CD14-positive monocyte (primary cell): ENCODE data around the gene PTPRO. TPM values are rescaled to one million over a fixed set of nuclear protein-coding genes. Genes with fewer than 3 reads are reported as not detected.

Experiments used
- DNase-seq, 3 donors: peaks; one replicate each; pipeline ENCODE4 v3.0.0-alpha.2; 2011 to 2022
- H2AFZ ChIP-seq: 2 replicates; pipeline ENCODE4 v1.6.0; 2012; ENCODE audit warnings: mild to moderate bottlenecking, low read depth, low read length, inconsistent platforms; ENCODE audit not compliant: insufficient read depth, poor library complexity, severe bottlenecking
- H3K27ac ChIP-seq, 2 donors: 1 replicate in 1 of 2; 2 replicates in 1 of 2; pipeline ENCODE4 v1.5.1; 2012 to 2013; ENCODE audit warnings: low read length in 2 of 2, control low read depth in 1 of 2, inconsistent platforms in 1 of 2, low read depth in 1 of 2, mild to moderate bottlenecking in 1 of 2
- H3K27me3 ChIP-seq, 2 donors: one replicate each; pipeline versions ENCODE4 v1.6.0 to v1.6.1; 2011 to 2013; ENCODE audit warnings: low read length in 2 of 2; ENCODE audit not compliant: control insufficient read depth in 2 of 2, insufficient read depth in 2 of 2
- H3K36me3 ChIP-seq, 2 donors: replicated peaks in 1 of 2; 1 replicate in 1 of 2; 2 replicates in 1 of 2; pipeline versions ENCODE4 v1.5.1 to v1.6.1; 2012 to 2013; ENCODE audit warnings: low read length in 2 of 2, control low read depth in 1 of 2, inconsistent platforms in 1 of 2, mild to moderate bottlenecking in 1 of 2; ENCODE audit not compliant: insufficient read depth in 2 of 2, control insufficient read depth in 1 of 2
- H3K4me1 ChIP-seq, 2 donors: 1 replicate in 1 of 2; 2 replicates in 1 of 2; pipeline versions ENCODE4 v1.5.1 to v1.6.1; 2012 to 2013; ENCODE audit warnings: low read length in 2 of 2, control low read depth in 1 of 2, inconsistent platforms in 1 of 2, mild to moderate bottlenecking in 1 of 2, moderate library complexity in 1 of 2; ENCODE audit not compliant: insufficient read depth in 2 of 2, control insufficient read depth in 1 of 2
- H3K4me2 ChIP-seq: replicated peaks from 2 replicates; pipeline ENCODE3; 2012; ENCODE audit warnings: low read length, moderate library complexity, mild to moderate bottlenecking; ENCODE audit not compliant: poor library complexity, severe bottlenecking; ENCODE audit errors: extremely low read depth
- H3K4me3 ChIP-seq, 3 experiments: fragments of 200-600 bp in 1 of 3; sonication (generic) in 1 of 3; replicated peaks in 1 of 3; 1 replicate in 2 of 3; 2 replicates in 1 of 3; pipeline ENCODE4 v1.5.1; 2011 to 2013; ENCODE audit warnings: low read length in 3 of 3, mild to moderate bottlenecking in 3 of 3, control low read depth in 2 of 3, low read depth in 2 of 3, inconsistent platforms in 1 of 3, moderate library complexity in 1 of 3
- H3K79me2 ChIP-seq: 2 replicates; pipeline ENCODE4 v1.6.0; 2012; ENCODE audit warnings: mild to moderate bottlenecking, control low read depth, inconsistent platforms, low read length, moderate library complexity; ENCODE audit not compliant: insufficient read depth
- H3K9ac ChIP-seq: 2 replicates; pipeline ENCODE4 v1.6.0; 2017; ENCODE audit warnings: low read length, mild to moderate bottlenecking; ENCODE audit not compliant: insufficient read depth, poor library complexity, severe bottlenecking
- H3K9me3 ChIP-seq, 2 donors: replicated peaks in 1 of 2; 1 replicate in 1 of 2; 2 replicates in 1 of 2; pipeline versions ENCODE4 v1.5.1 to v1.6.1; 2012 to 2013; ENCODE audit warnings: low read length in 2 of 2, control low read depth in 1 of 2; ENCODE audit not compliant: control insufficient read depth in 1 of 2, insufficient read depth in 1 of 2
- H4K20me1 ChIP-seq: 2 replicates; pipeline ENCODE4 v1.6.0; 2012; ENCODE audit warnings: mild to moderate bottlenecking, low read length, control low read depth, moderate library complexity; ENCODE audit not compliant: insufficient read depth
- H3K27ac Mint-ChIP-seq, 7 donors: one replicate each; pipeline ENCODE4 v1.8.0; 2020; ENCODE audit warnings: mild to moderate bottlenecking in 7 of 7, mixed read lengths in 7 of 7, moderate library complexity in 6 of 7, inconsistent platforms in 2 of 7
- H3K27me3 Mint-ChIP-seq, 3 donors: one replicate each; pipeline ENCODE4 v1.8.0; 2021 to 2022; ENCODE audit warnings: low read depth in 3 of 3, mild to moderate bottlenecking in 3 of 3, mixed read lengths in 3 of 3, moderate library complexity in 3 of 3, inconsistent platforms in 1 of 3
- H3K36me3 Mint-ChIP-seq, 2 donors: one replicate each; pipeline ENCODE4 v1.8.0; 2020; ENCODE audit warnings: mixed read lengths in 2 of 2, inconsistent platforms in 1 of 2, mild to moderate bottlenecking in 1 of 2
- H3K4me1 Mint-ChIP-seq: one replicate; pipeline ENCODE4 v1.8.0; 2020; ENCODE audit warnings: mild to moderate bottlenecking, mixed read lengths
- H3K4me3 Mint-ChIP-seq, 2 donors: one replicate each; pipeline ENCODE4 v1.8.0; 2020; ENCODE audit warnings: mild to moderate bottlenecking in 2 of 2, mixed read lengths in 2 of 2, moderate library complexity in 1 of 2
- H3K9me3 Mint-ChIP-seq, 7 donors: one replicate each; pipeline ENCODE4 v1.8.0; 2020 to 2022; ENCODE audit warnings: mixed read lengths in 7 of 7, mild to moderate bottlenecking in 6 of 7, moderate library complexity in 6 of 7, inconsistent platforms in 2 of 7
- CTCF ChIP-seq: fragments of 200-600 bp; IDR thresholded peaks from one replicate; pipeline ENCODE4 v1.8.0; 2022; ENCODE audit warnings: antibody characterized with exemption, mild to moderate bottlenecking
- WGBS: methylation state at CpG from one replicate; pipeline ENCODE4 v1.1.5; 2013; ENCODE audit warnings: missing lambda C conversion rate; ENCODE audit not compliant: insufficient coverage; 5-methylcytosine and 5-hydroxymethylcytosine counted together
- intact Hi-C, 2 donors: fragments of 100-400 bp; cut with micrococcal nuclease; formaldehyde crosslinking; loops; one replicate each; pipeline versions ENCODE4 v1.15.0 to v1.15.1; 2023
- polyA plus RNA-seq, 3 donors: library from polyadenylated mRNA; depleted of rRNA in 1 of 3; unstranded in 2 of 3; stranded (reverse) in 1 of 3; fragments of 300-500 nt in 2 of 3; fragments of >200 nt in 1 of 3; fragmentation: Illumina TruSeq in 2 of 3; gene quantifications; 1 replicate in 2 of 3; 2 replicates in 1 of 3; pipeline ENCODE4 v1.2.3, GENCODE V29; 2012 to 2021

Gene PTPRO
- polyA plus RNA-seq, 3 donors, result 3.1 to 12.0 (median 4.7) TPM

- Histone ChIP-seq H3K9ac (no peak overlapping the region), H4K20me1 (no peaks in the 10 kb centered on the region), H3K36me3 (no peaks in the 10 kb centered on the region), H3K79me2 (no peaks in the 10 kb centered on the region), H3K9me3 (no peaks in the 10 kb centered on the region), H3K4me1 (no peaks in the 10 kb centered on the region), H3K27me3 (peaks cover 5 to 6% of the 10 kb centered on the region in 2 donors), H3K4me3 (no peak overlapping the region), H3K4me2 (no peak overlapping the region), H2AFZ (no peak overlapping the region), H3K27ac (no peak overlapping the region)
- H3K27ac Mint-ChIP-seq, result no peak overlapping the region
- no peaks in the 10 kb centered on the region for H3K4me1 Mint-ChIP-seq
- 88% methylated on average over 1 of the region's 1 CpG for WGBS
- TF ChIP-seq CTCF, result no peak
- no peak overlapping the region for H3K4me3 Mint-ChIP-seq
- no peak for DNase-seq
- H3K36me3 Mint-ChIP-seq, result no peaks in the 10 kb centered on the region
- H3K9me3 Mint-ChIP-seq, result no peaks in the 10 kb centered on the region
- intact Hi-C loops, result no loop called here
- H3K27me3 Mint-ChIP-seq, result peaks cover 0 to 11% (median 10%) of the 10 kb centered on the region in 3 donors
Measured at GRCh38 chr12:15429262-15429661, 107.0 kb downstream of the PTPRO start.

- no peak for DNase-seq
- no peaks in the 10 kb centered on the region for H3K4me1 ChIP-seq
- Mint-ChIP-seq H3K27me3 (peaks cover 0 to 5% (median 4%) of the 10 kb centered on the region in 3 donors), H3K27ac (no peak overlapping the region), H3K4me1 (no peaks in the 10 kb centered on the region), H3K4me3 (no peak overlapping the region), H3K36me3 (no peaks in the 10 kb centered on the region), H3K9me3 (peaks cover 4 to 14% (median 7%) of the 10 kb centered on the region in 7 donors)
- H3K27me3 ChIP-seq, result no peaks in the 10 kb centered on the region
- H3K9me3 ChIP-seq, result peaks cover 4 to 16% of the 10 kb centered on the region in 2 donors
- no peaks in the 10 kb centered on the region for H3K36me3 ChIP-seq
- H3K4me2 ChIP-seq, result no peak overlapping the region
- WGBS, result no CpG with 5 or more reads among the region's 2 CpGs
- H3K4me3 ChIP-seq, result no peak overlapping the region
- H3K27ac ChIP-seq, result no peak overlapping the region
- intact Hi-C loops, result no loop called here
- no peak overlapping the region for H2AFZ ChIP-seq
- no peak overlapping the region for H3K9ac ChIP-seq
- TF ChIP-seq CTCF, result no peak
- H3K79me2 ChIP-seq, result no peaks in the 10 kb centered on the region
- no peaks in the 10 kb centered on the region for H4K20me1 ChIP-seq
Measured at GRCh38 chr12:15435597-15435996, 113.3 kb downstream of the PTPRO start.
